Adrenal gland (tissue), 5 donors: ENCODE data around the gene REL.

ENCODE experiments used
- POLR2A ChIP-seq, 2 donors: fragments of 450-650 bp; IDR thresholded peaks; one replicate each; pipeline ENCODE4 v1.6.1; 2017; ENCODE audit warnings: antibody characterized with exemption in 2 of 2, mild to moderate bottlenecking in 2 of 2, moderate library complexity in 1 of 2
- TF ChIP-seq, protein P1 (sequence below), 6 experiments: fragments of 450-650 bp in 4 of 6; fragments of 200-600 bp in 2 of 6; sonication (generic) in 1 of 6; IDR thresholded peaks; 1 replicate in 5 of 6; 2 replicates in 1 of 6; pipeline versions ENCODE4 v1.5.1 to v1.8.0; 2016 to 2021; ENCODE audit warnings: antibody characterized with exemption in 6 of 6, mild to moderate bottlenecking in 2 of 6, moderate library complexity in 1 of 6
- donor health status: DM: no; HTN: no; CAD: no.

DNA sequence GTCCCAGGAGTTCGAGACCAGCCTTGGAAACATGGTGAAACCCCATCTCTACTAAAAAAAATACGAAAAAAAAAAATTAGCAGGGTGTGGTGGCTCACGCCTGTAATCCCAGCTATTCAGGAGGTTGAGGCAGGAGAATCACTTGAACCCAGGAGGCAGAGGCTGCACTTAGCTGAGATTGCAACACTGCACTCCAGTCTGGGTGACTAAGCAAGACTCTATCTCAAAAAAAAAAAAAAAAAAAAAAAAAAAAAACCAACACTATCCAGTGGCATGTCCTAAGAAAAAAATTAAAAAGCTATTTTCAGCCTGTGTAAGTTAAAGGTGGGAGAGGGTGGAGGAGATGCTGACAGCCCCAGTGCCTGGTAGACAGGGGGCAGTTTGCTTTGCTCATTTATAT is 32.2 kb upstream of the REL start:
- TF ChIP-seq, protein P1, sequence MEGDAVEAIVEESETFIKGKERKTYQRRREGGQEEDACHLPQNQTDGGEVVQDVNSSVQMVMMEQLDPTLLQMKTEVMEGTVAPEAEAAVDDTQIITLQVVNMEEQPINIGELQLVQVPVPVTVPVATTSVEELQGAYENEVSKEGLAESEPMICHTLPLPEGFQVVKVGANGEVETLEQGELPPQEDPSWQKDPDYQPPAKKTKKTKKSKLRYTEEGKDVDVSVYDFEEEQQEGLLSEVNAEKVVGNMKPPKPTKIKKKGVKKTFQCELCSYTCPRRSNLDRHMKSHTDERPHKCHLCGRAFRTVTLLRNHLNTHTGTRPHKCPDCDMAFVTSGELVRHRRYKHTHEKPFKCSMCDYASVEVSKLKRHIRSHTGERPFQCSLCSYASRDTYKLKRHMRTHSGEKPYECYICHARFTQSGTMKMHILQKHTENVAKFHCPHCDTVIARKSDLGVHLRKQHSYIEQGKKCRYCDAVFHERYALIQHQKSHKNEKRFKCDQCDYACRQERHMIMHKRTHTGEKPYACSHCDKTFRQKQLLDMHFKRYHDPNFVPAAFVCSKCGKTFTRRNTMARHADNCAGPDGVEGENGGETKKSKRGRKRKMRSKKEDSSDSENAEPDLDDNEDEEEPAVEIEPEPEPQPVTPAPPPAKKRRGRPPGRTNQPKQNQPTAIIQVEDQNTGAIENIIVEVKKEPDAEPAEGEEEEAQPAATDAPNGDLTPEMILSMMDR (IDR thresholded peaks at IDR 0.05): no peak
- no peak for TF ChIP-seq POLR2A (IDR thresholded peaks at IDR 0.05)
